ENCODE results near the gene ATP1A4. TPM values are rescaled to one million over a fixed set of nuclear protein-coding genes. Genes with fewer than 3 reads are reported as not detected.

The ATP1A4 gene
- total RNA-seq, 1 experiment from 2014 or later = not detected

DNA sequence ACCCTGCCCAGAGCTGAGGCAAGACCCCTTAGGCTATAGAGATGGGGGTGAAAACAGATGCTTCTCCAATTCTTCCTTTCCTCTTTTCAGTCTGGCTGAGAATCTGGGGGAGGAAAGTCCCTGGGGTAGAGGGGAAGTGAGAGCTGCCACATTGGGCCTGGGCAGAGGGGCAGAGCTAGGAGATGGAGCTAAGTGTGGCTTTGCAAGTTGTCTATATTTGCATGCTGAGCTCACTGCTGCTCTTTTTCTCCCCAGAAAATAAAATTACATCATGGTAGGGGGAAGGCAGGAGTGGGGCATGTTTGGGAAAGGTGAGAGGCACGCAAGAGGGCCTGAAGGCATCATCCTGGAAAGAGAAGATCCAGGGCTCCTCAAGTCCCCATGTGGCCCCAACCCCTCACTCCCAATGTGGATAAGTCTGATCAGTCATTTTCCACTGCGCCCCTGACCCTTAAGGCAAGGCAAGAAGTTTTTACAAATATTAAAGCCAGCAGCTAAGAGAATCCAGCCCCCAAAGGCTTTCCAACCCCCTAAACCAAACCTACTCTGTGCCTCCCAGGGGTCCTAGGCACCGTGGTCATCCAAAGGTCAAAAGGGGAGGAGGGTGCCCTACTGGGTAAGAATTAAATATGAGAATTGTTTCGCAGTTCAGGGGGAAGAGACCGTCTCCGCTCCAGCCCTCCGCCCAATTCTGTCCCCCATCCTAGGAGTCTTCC is 53.3 kb downstream of the ATP1A4 start:
- no peak for DNase-seq (ENCODE audit: low read depth)

DNA sequence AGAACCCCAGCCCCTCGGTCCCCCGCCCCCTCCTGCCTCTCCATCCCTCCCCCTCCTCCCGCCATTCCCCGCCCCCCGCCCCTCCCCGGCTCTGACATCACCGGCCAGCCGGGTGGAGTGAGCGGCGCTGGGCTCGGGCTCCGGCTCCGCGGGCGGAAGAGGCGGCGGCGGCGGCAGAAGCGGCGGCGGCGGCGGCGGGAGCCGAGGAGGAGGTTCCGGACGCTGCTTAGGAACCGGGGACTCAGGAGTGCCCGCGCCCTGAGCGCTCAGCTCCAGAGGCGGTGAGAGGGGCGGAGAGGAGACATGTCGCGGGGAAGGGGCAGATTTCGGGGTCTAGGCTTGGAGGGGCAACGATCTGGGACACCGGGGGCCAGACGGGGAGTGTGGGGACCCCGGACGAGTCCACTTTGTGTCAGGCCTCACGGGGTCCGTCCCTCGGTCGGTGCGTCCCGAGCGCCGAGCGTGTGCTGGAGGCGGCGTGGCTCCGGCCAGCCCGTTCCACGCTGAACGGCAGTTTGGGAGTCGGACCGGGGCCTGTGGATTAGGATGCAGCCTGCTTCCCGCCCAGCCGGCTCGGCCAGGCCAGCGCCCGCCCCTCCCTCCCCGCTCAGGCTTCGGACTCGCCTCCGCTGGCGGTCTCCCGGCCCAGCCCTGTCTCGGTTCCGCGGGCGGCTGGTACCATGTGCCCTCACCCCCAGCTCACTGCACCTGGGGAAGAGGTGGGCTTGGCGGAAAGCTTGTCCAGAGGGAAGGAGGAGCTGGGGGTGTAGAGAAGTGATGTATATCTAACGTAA is 54.0 kb downstream of the ATP1A4 start, which contains the start of gene PEA15:
TSS of gene PEA15 (plus strand) at position 143 of the 794 bp plus-strand sequence. CDS start 6,161 bp downstream, outside the sequence.
- peak; percentile 20 for DNase-seq (ENCODE audit: low read depth)

- peak; percentile 73 for DNase-seq (ENCODE audit: low read depth)
Observed at GRCh38 chr1:160206036-160206389, 54.6 kb downstream of the ATP1A4 start.

GRCh38 chr1:160206421-160207117 is 55.2 kb downstream of the ATP1A4 start:
- peak; percentile 86 for DNase-seq (ENCODE audit: low read depth)

DNA sequence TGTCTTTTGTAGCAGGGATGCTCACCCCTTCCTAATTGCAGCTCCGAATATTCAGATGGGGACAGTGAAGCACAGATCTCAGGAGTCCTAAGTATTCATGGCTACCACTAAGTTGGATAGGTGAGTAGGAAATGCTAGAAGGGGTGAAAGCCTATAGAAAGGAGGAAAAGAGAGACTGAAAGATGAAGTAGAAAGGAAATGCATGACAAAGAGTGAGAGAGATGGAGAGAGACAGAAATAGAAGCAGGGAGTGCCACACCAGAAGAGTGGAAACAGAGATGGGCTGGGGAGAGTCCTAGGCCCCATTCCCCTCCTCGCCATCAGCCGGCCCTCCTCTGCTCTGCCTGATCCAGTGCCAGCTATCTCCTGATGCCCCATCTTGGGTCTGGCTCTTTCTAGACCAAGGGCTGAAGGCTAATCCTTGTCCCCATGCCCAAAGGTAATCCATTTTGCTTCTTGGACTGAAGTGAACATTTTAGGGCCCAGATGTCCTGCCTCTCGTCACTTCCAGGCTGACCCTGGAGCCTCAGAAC is 55.8 kb downstream of the ATP1A4 start:
- DNase-seq (ENCODE audit: low read depth) = no peak

DNA sequence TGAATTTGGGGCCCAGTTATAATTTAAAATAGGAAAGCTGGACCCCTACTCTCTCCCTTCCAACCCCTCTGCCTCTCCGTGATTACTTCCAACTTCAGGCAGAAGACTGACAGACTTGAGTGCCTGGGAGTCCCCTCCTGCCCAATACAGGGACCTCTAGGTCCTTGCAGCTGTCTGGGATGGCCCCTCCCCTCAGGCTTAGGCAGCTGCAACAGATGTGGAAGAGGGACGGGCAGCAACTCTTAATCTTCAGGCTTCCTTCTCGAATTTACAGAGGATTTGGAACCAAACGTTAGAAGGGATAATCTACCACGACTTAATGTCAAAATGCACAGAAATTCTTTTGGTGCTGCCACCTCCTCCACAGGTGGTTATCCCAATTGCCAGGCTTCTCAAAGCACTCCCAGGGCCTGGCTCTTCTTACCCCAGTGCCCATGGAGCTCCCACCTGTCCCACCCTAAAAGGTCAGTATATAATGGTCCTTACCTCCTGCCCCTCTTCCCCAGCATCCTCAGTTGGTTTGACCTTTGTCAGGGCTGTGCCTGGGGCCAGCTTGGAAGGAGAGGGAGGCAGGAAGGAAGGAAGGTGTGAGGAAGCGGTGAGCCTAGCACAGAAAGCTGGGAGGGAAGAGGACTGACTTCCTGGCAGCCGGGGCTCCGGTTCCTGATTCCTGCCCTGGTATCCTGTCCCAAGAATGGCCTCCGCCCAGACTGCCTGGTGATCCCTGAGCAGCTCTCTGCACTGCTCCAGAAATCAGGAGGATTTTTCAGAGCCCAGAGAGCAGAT is 56.6 kb downstream of the ATP1A4 start:
- no peak for DNase-seq (ENCODE audit: low read depth)

- DNase-seq (ENCODE audit: low read depth) = no peak
Observed at GRCh38 chr1:160208557-160209320, 57.3 kb downstream of the ATP1A4 start.

DNA sequence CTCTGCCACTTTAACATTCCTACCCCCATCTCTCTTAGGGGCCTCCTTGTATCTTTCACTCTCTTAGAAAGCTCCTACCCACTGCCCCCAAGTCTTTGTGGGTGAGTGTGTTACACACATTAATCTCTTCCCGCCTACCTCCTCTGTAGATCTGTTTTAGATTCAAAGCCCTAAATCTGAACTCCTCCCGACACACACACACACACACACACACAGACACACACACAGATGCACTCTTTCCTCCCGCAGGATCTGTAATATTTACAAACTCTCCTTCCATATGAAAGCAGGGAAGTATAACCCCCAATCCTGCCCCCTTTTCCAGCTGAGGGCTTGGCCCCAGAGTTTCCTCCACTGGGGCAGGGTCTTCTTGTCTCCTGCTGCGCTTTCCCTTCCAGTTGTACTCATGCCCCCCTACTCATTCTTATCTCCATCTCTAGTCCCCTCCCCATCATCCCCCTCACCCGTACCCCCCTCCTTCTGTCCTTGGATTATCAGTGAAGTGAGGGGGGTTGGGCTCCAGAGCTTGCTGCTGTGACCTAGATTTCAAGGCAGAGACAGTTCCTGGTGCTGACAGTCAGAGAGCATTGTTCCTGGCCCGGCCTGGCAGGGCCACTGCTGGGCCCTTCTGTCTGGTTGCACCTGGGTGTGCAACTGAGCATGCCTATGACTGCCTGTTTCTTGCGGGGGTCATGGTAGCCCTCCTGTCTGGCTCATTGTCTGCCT is 58.1 kb downstream of the ATP1A4 start:
- DNase-seq (ENCODE audit: low read depth) = no peak

DNA sequence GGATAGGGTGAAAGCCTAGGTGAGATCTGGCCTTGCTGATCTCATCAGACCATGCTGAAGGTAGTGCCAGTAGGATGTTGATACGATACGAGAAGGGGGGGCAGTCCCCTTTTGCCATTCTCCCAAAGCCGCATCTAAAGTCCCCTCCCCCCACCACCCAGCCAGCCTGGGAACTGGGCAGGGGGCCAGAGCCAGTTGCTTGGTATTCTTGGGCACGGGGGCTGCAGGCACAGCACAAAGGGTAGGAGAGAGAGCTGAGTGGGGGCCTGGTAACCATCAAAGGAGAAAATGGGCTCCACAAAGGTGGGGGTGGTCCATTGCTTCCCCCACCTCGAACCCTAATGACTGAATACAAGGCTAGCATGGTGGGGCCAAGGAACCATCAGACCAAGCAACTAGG is 59.2 kb downstream of the ATP1A4 start:
- DNase-seq (ENCODE audit: low read depth) = no peak

GRCh38 chr1:160211046-160211790 is 59.8 kb downstream of the ATP1A4 start:
- no peak for DNase-seq (ENCODE audit: low read depth)

DNA sequence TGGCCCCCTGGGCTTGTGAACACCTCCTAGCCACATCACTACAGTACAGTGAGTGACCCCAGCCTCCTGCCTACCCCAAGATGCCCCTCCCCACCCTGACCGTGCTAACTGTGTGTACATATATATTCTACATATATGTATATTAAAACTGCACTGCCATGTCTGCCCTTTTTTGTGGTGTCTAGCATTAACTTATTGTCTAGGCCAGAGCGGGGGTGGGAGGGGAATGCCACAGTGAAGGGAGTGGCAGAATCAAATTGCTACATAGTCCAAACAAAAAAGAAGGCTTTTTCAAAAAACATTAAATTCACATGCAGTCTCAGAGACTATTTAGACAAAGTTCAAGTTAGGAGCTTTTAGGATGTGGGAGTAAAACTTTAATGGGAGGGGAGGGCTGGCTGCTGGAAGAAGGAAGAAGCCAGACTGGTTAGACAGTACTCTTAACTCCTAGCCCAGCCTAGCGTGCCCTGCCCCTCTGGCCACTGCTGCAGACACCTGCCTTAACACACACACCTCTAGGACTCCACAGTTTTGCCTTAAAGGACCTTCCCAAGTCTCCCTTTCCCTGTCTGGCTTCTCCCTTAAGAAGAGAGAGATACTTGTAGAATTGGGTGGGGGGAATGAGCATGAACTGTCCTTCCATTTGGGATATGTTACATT is 63.2 kb downstream of the ATP1A4 start:
- no peak for DNase-seq (ENCODE audit: low read depth)

DNA sequence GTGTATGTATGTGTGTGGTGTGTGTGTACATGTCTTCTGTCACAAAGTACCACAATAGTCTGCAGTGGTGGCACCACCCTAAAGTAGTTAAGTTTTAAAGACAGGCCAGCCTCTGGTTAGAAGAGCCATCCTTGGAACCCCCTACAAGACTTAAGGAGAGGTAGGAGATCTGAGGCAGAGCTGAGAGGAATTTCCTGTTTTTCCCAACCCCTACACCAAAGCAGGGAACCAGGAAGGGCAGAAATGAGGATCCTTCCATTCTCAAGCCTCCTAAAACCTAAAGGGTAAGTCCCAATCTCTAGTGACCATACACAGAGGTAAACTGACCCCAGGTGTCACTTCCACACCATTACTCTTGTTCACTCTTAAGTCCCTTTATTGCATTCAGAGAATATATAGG is 64.9 kb downstream of the ATP1A4 start:
- DNase-seq (ENCODE audit: low read depth) = no peak

GRCh38 chr1:160217481-160218051 is 66.2 kb downstream of the ATP1A4 start:
- no peak for DNase-seq (ENCODE audit: low read depth)

- DNase-seq (ENCODE audit: low read depth) = peak; percentile 43
Observed at GRCh38 chr1:160219062-160219929, 67.9 kb downstream of the ATP1A4 start.

GRCh38 chr1:160220301-160220700 is 68.9 kb downstream of the ATP1A4 start:
- no peak for DNase-seq (ENCODE audit: low read depth)

DNA sequence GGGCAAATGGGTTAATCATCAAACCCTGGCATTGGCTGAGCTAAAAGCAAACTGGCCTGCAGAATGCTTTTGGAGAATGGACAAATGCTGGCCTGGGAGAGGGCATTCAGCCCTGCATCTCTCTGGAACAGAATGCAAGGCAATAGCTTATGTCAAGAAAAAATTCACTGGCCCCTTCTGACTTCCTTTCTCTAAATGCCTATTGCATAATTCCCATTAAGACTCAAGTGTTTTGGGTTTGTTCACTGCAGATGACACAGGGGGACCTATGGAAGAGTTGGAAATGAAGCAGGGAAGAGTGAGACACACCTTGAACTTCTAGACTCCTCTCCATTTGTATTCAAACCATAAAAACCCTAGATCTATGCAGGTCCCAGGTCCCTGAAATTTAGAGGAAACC is 69.7 kb downstream of the ATP1A4 start:
- DNase-seq (ENCODE audit: low read depth) = no peak

DNA sequence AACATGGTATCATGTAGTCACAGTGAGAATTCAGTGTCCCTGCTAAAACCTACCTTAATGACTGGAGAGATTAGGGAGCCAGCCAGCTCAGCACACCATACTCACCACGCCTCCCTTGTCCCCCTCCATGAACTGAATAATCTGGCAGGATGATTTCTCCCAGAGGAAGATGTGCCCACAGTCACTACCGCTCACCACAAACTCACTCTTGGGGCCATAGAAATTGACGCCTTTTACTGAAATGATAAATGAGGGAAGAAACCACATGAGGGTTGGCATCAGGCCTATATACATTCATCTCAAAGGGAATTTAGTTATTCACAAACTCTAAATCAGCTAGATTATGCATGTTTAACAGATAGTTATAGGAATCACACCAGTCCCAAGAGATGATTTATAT is 71.1 kb downstream of the ATP1A4 start:
- DNase-seq (ENCODE audit: low read depth) = no peak

All from HT1080 (cell line).